HUES64 (cell line): Measurements from ENCODE around the gene LILRB5.
"Not testable (repeated sequence)": the region's sequence is repeated elsewhere in the genome, so short reads cannot be mapped to it uniquely, and the experiment has no call there.

Experiments
- H3K27ac ChIP-seq: 2 replicates; pipeline ENCODE4 v1.7.0; 2013; ENCODE audit warnings: low read depth, low read length, inconsistent platforms
- H3K27me3 ChIP-seq: 2 replicates; pipeline ENCODE4 v1.6.1; 2013; ENCODE audit warnings: mild to moderate bottlenecking, low read length; ENCODE audit not compliant: insufficient read depth
- H3K36me3 ChIP-seq: 2 replicates; pipeline ENCODE4 v1.6.1; 2013; ENCODE audit warnings: mild to moderate bottlenecking, low read length; ENCODE audit not compliant: insufficient read depth
- H3K4me1 ChIP-seq: 2 replicates; pipeline ENCODE4 v1.6.1; 2013; ENCODE audit warnings: mild to moderate bottlenecking, low read length, moderate library complexity; ENCODE audit not compliant: insufficient read depth
- H3K4me3 ChIP-seq: 2 replicates; pipeline ENCODE4 v1.5.1; 2013; ENCODE audit warnings: mild to moderate bottlenecking, low read length, moderate library complexity
- H3K9ac ChIP-seq: 2 replicates; pipeline ENCODE4 v1.6.1; 2013; ENCODE audit warnings: mild to moderate bottlenecking, low read depth, low read length
- H3K9me3 ChIP-seq: 2 replicates; pipeline ENCODE4 v1.6.1; 2013; ENCODE audit warnings: low read depth, low read length; ENCODE audit not compliant: insufficient read depth
- WGBS: fragments of 150-250, 120-280 bp; methylation state at CpG from one replicate; pipeline ENCODE4 v1.1.7; 2013; ENCODE audit warnings: missing lambda C conversion rate; 5-methylcytosine and 5-hydroxymethylcytosine counted together

The LILRB5 gene

DNA sequence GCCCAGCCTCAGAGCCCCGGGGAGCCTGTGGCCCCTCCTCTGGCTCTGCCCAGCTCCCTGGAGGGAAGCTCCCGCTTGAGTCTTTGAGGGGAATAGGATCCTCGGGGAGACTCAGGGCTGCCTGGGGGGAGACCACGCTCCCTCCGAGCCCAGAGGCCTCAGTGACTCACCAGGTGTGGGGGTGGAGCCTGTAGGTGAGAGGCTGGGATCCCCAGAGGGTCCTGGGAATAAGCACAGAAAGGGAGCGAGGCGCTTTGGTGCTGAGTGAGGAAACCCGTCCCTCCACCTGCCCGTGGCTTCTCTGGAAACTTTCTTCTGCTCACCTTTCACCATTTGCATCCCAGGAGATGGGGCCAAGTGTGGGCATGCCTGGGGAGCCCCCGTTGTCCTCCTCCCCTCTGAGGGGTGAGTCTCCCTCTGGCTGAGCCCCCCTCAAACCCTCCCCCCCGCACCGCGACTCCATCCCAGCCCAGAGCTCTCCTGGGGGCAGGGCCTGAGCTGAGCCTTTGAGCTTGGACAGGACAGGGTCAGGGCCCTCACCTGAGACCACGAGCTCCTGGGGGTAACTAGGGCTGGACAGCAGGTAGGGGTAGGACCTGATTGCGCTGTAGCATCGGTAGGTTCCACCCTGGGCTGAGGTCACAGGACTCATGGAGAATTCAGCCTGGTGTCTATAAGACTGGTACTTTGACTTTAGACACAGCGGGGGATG lies 2.7 kb downstream of the LILRB5 start:
- Histone ChIP-seq H3K9ac (no peak overlapping the region; the same call in 1 of the 2 replicates), H3K27me3 (peaks cover 5% of the 10 kb centered on the region; the same call in 1 of the 2 replicates)
- WGBS, result 79% methylated on average over 17 of the region's 17 CpGs

DNA sequence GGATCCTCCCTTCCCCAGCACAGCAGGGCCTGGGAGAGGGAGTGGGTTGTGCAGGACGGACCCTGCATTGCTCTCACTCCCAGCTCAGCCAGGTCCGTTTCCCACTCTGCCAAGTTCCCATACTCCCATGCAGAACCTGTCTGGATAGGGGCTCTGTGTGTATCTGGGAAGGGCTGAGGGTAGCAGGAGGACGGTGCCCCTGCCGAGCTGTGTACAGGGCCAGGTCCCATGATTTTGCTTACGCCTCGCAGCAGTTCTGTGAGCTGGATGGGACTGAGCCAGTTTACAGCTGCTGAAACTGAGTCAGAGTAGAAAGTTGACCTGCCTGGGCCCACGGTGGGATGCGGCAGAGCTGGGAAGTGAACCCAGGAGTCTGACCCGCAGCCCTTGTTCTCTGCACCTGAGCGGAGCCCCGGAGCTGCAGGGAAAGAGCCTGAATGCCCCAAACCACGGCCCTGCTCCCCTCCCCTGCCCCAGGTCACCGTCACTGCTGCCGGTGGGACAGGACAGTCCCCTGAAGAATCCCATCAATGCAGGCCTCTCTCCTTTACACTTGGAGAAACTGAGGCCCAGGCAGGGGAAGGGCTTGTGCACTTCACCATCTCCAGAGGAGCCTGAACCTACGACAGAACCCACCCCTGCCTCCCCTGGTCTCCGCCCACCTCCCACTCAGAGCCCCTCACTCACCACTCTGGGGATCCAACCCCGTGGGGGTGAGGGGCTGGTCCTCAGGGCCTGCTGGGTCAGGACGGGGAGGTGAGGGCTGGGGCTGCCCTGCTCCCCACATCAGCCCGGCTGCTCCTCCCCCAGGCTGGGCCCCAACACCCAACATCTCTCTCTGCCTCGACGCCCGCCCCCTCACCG lies 3.5 kb downstream of the LILRB5 start:
- 83% methylated on average over 21 of the region's 23 CpGs for WGBS
- peaks cover 5% of the 10 kb centered on the region; the same call in 1 of the 2 replicates for H3K27me3 ChIP-seq

More for the DNA sequence above, 2.7 kb downstream of the LILRB5 start:
- Histone ChIP-seq H3K4me3 (no peak overlapping the region), H3K36me3 (no peaks in the 10 kb centered on the region), H3K4me1 (0 out of 2 replicates have a peak, but pooled peaks cover 3% of the 10 kb centered on the region), H3K27ac (no peak overlapping the region), H3K9me3 (no peaks in the 10 kb centered on the region)

DNA sequence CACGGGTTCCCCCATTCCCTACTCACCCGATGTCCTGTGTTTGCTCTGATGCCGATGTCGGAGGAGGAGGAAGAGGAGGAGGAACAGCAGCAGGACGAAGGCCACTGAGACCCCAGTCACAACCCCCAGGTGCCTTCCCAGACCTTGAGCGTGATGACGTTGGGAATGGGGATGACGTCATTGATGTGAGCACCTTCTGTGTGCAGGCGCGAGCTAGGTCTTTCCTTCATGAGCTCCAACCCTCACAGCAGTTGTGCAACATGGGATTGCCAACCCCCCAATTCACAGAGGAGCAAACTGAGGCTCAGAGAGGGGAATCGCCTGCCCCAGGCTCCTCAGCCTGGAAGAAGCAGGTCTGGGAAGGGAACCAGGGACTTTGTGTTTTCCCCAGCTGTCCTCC lies 4.2 kb downstream of the LILRB5 start:
- H3K4me3 ChIP-seq, result no peak overlapping the region
- no peak overlapping the region for H3K9ac ChIP-seq
- H3K36me3 ChIP-seq, result no peaks in the 10 kb centered on the region
- WGBS, result 91% methylated on average over 11 of the region's 11 CpGs
- no peaks in the 10 kb centered on the region for H3K9me3 ChIP-seq
- 0 out of 2 replicates have a peak, but pooled peaks cover 3% of the 10 kb centered on the region for H3K4me1 ChIP-seq
- H3K27ac ChIP-seq, result no peak overlapping the region
- peaks cover 5% of the 10 kb centered on the region; the same call in 1 of the 2 replicates for H3K27me3 ChIP-seq

More for the DNA sequence above, 3.5 kb downstream of the LILRB5 start:
- no peak overlapping the region; the same call in 1 of the 2 replicates for H3K9ac ChIP-seq
- H3K36me3 ChIP-seq, result no peaks in the 10 kb centered on the region
- H3K9me3 ChIP-seq, result no peaks in the 10 kb centered on the region
- H3K4me3 ChIP-seq, result no peak overlapping the region
- no peak overlapping the region for H3K27ac ChIP-seq
- H3K4me1 ChIP-seq, result 0 out of 2 replicates have a peak, but pooled peaks cover 3% of the 10 kb centered on the region

DNA sequence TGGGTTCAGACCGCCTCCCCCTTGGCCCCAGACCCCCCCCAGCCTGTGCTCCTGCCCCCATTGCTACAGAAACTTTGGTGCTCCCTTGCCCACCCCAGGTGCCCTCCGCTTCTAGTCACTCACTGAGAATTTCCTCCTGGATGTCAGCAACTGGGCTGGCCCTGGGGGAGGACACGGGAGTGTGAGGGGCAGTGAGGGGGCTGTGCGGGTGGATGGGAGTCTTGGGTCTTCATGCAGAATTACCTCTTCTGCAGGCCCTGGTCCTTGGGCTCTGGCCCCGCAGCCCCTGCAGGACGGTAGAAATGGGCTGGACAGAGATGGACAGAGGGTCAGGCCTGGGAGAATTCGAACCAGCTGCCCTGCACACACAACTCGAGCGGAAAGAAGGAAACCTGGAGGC lies 4.8 kb downstream of the LILRB5 start:
- H3K27me3 ChIP-seq, result peaks cover 5% of the 10 kb centered on the region; the same call in 1 of the 2 replicates
- H3K27ac ChIP-seq, result no peak overlapping the region
- H3K4me1 ChIP-seq, result 0 out of 2 replicates have a peak, but pooled peaks cover 3% of the 10 kb centered on the region
- H3K9me3 ChIP-seq, result no peaks in the 10 kb centered on the region
- H3K4me3 ChIP-seq, result no peak overlapping the region
- no peak overlapping the region for H3K9ac ChIP-seq
- WGBS, result 85% methylated on average over 9 of the region's 9 CpGs
- H3K36me3 ChIP-seq, result no peaks in the 10 kb centered on the region

DNA sequence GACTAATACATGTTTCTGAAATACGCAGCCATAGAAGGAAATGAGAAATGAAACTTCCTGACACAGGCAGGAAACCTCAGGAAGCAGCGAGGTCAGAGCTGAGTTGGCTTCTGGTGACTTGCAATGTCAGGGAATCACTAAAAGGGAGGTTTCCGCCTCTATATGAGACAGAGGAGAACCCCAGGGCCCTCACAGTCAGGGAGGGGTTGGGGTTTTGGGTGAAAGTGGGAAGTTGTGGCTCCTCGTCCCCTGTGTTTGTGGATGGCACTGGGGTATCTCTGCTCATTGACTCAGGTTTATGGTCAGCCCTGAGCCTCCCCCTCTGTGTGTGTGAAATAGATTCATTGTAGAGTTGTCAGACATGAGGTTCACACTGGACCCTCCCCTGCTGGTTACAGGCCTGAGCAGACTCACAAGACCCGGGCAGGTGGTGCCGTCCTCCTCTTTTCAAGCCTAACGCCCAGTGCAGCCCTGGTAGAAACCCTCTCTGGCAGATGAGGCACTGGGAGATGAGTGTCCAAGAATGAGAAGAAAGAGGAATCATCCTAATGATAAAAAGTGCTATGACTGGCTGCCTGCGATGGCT lies 9.0 kb downstream of the LILRB5 start:
- Histone ChIP-seq H3K36me3 (no peaks in the 10 kb centered on the region), H3K27me3 (no peaks in the 10 kb centered on the region), H3K4me1 (no peaks in the 10 kb centered on the region), H3K27ac (no peak overlapping the region), H3K9ac (no peak overlapping the region), H3K9me3 (no peaks in the 10 kb centered on the region), H3K4me3 (no peak overlapping the region)
- WGBS, result 93% methylated on average over 8 of the region's 8 CpGs

DNA sequence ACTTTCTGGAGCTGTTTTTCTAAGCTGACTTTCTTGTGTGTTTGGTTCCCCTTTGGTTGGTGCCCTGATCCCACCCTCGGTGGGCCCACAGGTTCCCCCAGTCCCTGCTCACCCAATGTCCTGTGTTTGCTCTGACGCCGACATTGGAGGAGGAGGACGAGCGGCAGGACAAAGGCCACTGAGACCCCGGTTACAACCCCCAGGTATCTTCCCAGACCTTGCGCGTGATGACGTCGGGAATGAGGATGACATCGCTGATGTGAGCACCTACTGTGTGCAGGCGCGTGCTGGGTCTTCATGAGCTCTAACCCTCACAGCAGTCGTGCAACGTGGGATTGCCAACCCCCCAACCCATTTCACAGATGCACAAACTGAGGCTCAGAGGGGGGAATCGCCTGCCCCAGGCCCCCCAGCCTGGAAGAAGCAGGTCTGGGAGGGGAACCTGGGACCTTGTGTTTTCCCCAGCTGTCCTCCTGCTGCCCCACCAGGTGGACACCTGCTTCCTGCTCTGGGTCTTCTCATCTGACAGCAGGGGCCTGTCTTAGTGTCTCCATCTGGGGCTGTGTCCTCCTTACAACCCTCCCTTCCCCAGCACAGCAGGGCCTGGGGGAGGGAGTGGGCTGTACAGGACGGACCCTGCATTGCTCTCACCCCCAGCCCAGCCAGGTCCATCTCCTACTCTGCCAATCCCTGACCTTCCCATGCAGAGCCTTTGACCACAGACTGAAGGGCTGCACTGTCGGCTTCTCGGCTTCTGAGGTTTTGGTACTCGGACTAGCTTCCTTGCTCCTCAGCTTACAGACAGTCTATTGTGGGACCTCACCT lies 9.8 kb downstream of the LILRB5 start:
- Histone ChIP-seq H3K36me3 (no peaks in the 10 kb centered on the region), H3K27ac (no peak overlapping the region), H3K4me1 (no peaks in the 10 kb centered on the region), H3K27me3 (no peaks in the 10 kb centered on the region), H3K9me3 (no peaks in the 10 kb centered on the region), H3K9ac (no peak overlapping the region), H3K4me3 (no peak overlapping the region)
- 90% methylated on average over 20 of the region's 20 CpGs for WGBS

DNA sequence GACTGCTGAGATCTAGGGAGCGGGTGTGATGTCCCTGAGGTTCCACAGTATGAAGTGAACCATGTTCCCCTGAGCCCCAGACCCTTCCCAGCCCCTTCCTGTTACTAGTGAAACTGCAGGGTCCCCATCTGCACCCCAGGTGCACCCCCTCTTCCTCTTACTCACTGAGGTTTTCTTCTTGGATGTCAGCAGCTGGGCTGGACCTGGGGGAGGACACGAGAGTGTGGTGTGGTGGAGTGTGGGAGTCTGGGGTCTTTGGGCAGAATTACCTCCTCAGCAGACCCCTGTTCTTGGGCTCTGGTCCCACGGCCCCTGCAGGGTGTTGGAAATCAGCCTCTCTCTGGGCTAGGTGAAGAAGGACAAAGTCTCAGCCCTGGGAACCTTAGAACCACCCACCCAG lies 11.1 kb downstream of the LILRB5 start:
- H3K9me3 ChIP-seq, result no peaks in the 10 kb centered on the region
- H3K27ac ChIP-seq, result no peak overlapping the region
- WGBS, result 87% methylated on average over 2 of the region's 3 CpGs
- H3K36me3 ChIP-seq, result no peaks in the 10 kb centered on the region
- no peak overlapping the region for H3K9ac ChIP-seq
- H3K4me1 ChIP-seq, result no peaks in the 10 kb centered on the region
- H3K27me3 ChIP-seq, result no peaks in the 10 kb centered on the region
- no peak overlapping the region for H3K4me3 ChIP-seq

DNA sequence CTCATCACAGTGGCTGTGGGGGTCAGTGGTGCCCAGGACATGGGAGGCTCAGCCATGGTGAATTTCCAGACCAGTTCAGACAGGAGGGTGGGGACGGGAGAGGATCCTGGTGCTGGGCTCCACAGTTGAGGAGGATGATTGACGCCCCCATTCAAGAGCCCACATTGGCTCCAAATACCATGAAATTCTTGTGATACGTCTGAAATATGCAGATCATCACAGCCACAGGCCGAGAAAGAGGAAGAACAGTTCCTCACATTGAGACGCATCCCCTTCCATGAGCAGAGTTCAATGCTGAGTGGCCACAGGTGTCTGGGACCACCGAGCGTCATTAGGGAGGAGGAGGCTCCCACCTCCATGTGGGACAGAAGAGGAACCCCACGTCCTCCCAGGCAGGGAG lies 13.3 kb downstream of the LILRB5 start:
- not testable (repeated sequence) for H3K9me3 ChIP-seq, H3K27ac ChIP-seq, H3K36me3 ChIP-seq, H3K27me3 ChIP-seq, H3K4me1 ChIP-seq, H3K4me3 ChIP-seq, H3K9ac ChIP-seq
- WGBS, result 93% methylated on average over 2 of the region's 8 CpGs

DNA sequence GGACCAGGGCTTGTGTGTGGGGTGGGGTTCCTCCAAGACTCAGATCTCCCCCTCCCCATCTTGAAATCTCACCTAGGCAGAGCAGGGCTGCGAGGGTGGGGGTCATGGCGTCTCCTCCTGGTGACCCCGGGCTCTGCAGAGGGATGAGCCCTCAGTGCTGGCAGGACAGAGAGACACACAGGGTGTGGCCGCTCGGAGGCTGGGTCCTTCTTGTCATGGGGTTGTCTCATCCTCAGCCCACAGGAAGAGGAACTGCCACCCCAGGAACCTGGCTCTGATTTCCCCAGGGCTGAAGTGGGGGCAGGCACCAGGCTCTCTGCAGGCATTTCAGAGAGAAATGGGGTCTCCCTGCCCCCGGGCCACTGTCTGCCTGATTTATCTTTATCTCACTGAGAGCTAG lies 14.4 kb downstream of the LILRB5 start, which contains the start of gene LILRA6:
TSS of gene LILRA6 (minus strand) at position 145 of the 400 bp plus-strand sequence.
- H3K36me3 ChIP-seq, H3K27me3 ChIP-seq, H3K4me1 ChIP-seq, H3K27ac ChIP-seq, H3K4me3 ChIP-seq, H3K9me3 ChIP-seq, H3K9ac ChIP-seq: not testable (repeated sequence)
- 89% methylated on average over 6 of the region's 6 CpGs for WGBS

DNA sequence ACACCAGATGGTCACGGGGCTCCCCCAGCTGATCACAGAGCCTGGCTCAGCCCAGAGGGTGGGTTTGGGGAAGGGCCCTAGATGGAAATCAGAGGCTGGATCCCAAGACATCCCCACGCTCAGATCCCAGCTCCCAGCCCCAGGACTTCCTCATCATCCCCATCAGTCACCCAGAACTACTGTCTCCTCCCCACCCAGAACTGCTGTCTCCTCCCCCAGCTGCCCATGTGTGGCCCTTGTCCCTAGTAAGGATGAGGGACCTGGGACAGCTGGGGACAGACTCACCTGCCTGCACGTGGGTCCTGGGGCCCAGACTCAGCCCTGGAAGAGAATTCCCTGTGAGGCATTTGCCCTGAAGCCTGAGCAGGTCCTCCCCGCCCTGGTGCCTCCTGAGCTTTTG lies 14.8 kb downstream of the LILRB5 start:
- not testable (repeated sequence) for H3K4me3 ChIP-seq, H3K4me1 ChIP-seq, H3K9me3 ChIP-seq, H3K27me3 ChIP-seq, H3K9ac ChIP-seq, H3K36me3 ChIP-seq, H3K27ac ChIP-seq
- WGBS, result 77% methylated on average over 3 of the region's 4 CpGs
